GM12874 (cell line): ENCODE measurements around the gene OR52B6.

ENCODE experiments used
- CTCF ChIP-seq: IDR thresholded peaks from 2 replicates; pipeline ENCODE4 v1.5.1; 2011; ENCODE audit warnings: low read depth, mild to moderate bottlenecking, control low read depth, low read length, moderate library complexity; ENCODE audit not compliant: insufficient read depth

OR52B6 gene

GRCh38 chr11:5548440-5548839, 32.2 kb upstream of the OR52B6 start, which contains the start of gene OR52H1:
Gene OR52H1 (minus strand): TSS chr11:5548540. CDS start chr11:5545505, 3,035 bp downstream.
- TF ChIP-seq CTCF, result no peak

GRCh38 chr11:5550440-5551095, 30.1 kb upstream of the OR52B6 start:
- TF ChIP-seq CTCF, result no peak

- TF ChIP-seq CTCF, result no peak
Observed at GRCh38 chr11:5553343-5553742, 27.3 kb upstream of the OR52B6 start.

GRCh38 chr11:5556596-5557188, 24.0 kb upstream of the OR52B6 start:
- TF ChIP-seq CTCF, result no peak

GRCh38 chr11:5557751-5558150, 22.9 kb upstream of the OR52B6 start:
- TF ChIP-seq CTCF, result no peak

- no peak for TF ChIP-seq CTCF
Observed at GRCh38 chr11:5564259-5565019, 16.2 kb upstream of the OR52B6 start.

- TF ChIP-seq CTCF, result no peak
Observed at GRCh38 chr11:5574654-5575053, 6.0 kb upstream of the OR52B6 start.
